HG02943 (cell line): ENCODE data around the gene HIGD1A.

Experiments used
- ATAC-seq: cut with Tn5 transposase; IDR thresholded peaks from one replicate; pipeline ENCODE4 v1.9.1; 2021; ENCODE audit warnings: mild to moderate bottlenecking, low read depth, moderate library complexity; ENCODE audit not compliant: unreplicated experiment

HIGD1A gene

GRCh38 chr3:42804106-42804830, at the start of gene HIGD1A:
TSS of gene HIGD1A (minus strand) at chr3:42804490. CDS start at chr3:42794253, 10,237 bp downstream.
- ATAC-seq = peak; percentile 98

- ATAC-seq = no peak
Measured at GRCh38 chr3:42853739-42854302, 49.5 kb upstream of the HIGD1A start.

GRCh38 chr3:42853056-42853455, 48.8 kb upstream of the HIGD1A start:
- ATAC-seq = no peak

GRCh38 chr3:42852441-42852840, 48.2 kb upstream of the HIGD1A start:
- no peak for ATAC-seq

- no peak for ATAC-seq
Measured at GRCh38 chr3:42851228-42851834, 47.0 kb upstream of the HIGD1A start.

GRCh38 chr3:42850263-42850662, 46.0 kb upstream of the HIGD1A start:
- no peak for ATAC-seq

- ATAC-seq = no peak
Measured at GRCh38 chr3:42849017-42849416, 44.7 kb upstream of the HIGD1A start.

GRCh38 chr3:42847731-42848130, 43.4 kb upstream of the HIGD1A start:
- no peak for ATAC-seq

GRCh38 chr3:42846685-42847522, 42.6 kb upstream of the HIGD1A start:
- ATAC-seq = no peak

- no peak for ATAC-seq
Measured at GRCh38 chr3:42844815-42845214, 40.5 kb upstream of the HIGD1A start.

GRCh38 chr3:42844412-42844713, 40.1 kb upstream of the HIGD1A start:
- no peak for ATAC-seq

GRCh38 chr3:42843713-42844411, 39.6 kb upstream of the HIGD1A start:
- ATAC-seq = no peak

- no peak for ATAC-seq
Measured at GRCh38 chr3:42841332-42841731, 37.0 kb upstream of the HIGD1A start.

GRCh38 chr3:42839616-42840015, 35.3 kb upstream of the HIGD1A start:
- ATAC-seq = no peak

GRCh38 chr3:42838571-42838970, 34.3 kb upstream of the HIGD1A start:
- ATAC-seq = no peak

- no peak for ATAC-seq
Measured at GRCh38 chr3:42836150-42837123, 32.1 kb upstream of the HIGD1A start.

- no peak for ATAC-seq
Measured at GRCh38 chr3:42831321-42831713, 27.0 kb upstream of the HIGD1A start.

GRCh38 chr3:42830437-42831320, 26.4 kb upstream of the HIGD1A start:
- no peak for ATAC-seq
